Measurements from ENCODE around the gene ZNF571.
A peak's percentile ranks its signal among the peaks of the same experiment; 100 is the strongest.

ZNF571 gene

DNA sequence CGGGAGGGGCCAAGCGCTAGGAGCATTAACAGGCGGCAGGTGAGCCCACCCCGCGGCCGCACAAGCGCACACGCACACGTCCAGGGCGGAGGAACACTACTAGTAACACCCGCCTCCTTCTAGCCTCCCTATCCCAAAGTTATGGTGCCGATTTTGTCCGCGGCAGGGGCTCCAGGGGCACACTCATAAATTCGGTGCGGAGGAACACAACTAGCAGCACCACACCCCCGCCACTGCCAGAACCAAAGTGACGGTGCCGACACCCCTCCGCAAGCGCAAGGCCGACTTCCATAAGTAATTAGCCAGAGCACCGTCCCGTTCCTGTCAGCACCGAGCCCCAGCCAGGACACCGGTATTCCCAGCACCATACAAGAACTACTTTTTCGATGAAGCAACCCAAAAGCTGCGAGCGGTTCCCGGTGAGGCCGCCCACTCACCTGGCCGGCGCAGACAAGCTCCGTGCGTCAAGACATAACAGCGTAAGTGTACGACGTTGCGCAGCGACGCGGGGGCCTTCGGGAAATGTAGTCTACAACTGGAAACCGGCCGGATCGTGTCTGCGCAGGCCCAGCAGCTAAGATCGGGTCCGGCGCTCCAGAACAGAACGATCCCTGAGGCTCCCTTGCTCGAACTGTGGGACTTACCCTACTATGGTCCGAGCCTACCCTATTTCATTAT is at the start of gene ZNF571, which contains the start of gene ZNF540:
Gene ZNF571 (minus strand): TSS at position 489 of the 678 bp plus-strand sequence. CDS start 8,116 bp downstream, outside the sequence.
Gene ZNF540 (plus strand): TSS at position 573 of the 678 bp plus-strand sequence. CDS start 3,572 bp downstream, outside the sequence.
- DNase-seq = peak; percentile 92 to 93

- no peak for DNase-seq
Observed at GRCh38 chr19:37635076-37636056, 40.8 kb upstream of the ZNF571 start.

- no peak for DNase-seq
Observed at GRCh38 chr19:37594982-37595382, 390 bp upstream of the ZNF571 start.

DNA sequence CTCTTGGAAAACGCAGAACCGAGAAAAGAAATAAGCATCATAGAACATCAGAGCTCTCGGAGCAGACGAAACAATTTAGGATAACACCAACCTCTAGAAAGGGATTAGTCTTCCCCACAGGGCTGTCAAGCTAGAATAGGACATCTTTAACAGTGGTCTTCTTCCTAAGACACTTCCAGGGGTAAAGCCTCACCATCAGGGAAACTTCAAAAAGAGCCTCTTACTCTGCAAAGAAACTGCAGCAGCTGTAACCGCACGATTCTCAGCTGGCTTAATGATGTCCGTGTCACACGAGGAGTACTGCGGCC is 642 bp downstream of the ZNF571 start:
- no peak for DNase-seq

DNA sequence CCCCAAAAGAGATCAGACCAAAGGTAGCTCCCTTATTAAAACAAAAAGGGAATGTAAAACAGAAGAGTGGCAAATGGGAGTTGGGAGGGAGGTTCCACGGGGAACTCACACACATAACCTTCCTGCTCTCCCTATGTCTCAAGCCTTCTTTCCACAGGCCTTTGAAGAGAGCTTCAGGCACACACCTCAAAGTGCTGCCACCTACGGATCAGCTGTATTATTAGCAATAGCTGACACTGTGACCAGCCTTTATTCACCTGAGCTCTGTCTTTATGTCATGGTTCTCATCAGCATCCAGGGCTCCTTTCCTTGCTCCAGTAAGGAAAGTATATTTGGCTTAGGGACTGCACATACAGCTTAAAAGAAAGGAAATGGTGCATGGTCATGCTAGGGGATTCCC is 11.3 kb downstream of the ZNF571 start:
- DNase-seq = no peak

GRCh38 chr19:37572203-37572602 is 22.4 kb downstream of the ZNF571 start:
- DNase-seq = no peak

DNA sequence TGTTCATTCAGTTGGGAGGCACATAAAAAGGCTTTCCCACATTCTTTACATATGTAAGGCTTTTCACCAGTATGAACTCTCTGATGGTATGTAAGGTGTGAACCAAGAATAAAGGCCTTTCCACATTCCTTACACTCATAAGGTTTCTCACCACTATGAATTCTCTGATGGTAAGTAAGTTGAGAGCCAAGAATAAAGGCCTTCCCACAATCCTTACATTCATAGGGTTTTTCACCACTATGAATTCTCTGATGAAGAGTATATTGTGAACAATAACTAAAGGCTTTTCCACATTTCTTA is 29.3 kb downstream of the ZNF571 start:
- no peak for DNase-seq

- no peak for DNase-seq
Observed at GRCh38 chr19:37564624-37565369, 29.8 kb downstream of the ZNF571 start.

DNA sequence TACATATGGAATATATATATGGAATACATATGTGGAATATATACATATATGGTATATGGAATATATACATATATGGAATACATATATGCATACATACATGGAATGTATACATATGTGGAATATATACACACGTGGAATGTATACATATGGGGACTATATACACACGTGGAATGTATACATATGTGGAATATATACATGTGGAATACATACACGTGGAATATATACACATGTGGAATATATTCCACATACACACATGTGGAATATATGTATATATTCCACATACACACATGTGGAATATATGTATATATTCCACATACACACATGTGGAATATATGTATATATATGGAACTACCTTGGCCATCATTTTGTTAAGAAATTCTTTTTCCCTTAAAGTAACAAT is 31.1 kb downstream of the ZNF571 start:
- no peak for DNase-seq

DNA sequence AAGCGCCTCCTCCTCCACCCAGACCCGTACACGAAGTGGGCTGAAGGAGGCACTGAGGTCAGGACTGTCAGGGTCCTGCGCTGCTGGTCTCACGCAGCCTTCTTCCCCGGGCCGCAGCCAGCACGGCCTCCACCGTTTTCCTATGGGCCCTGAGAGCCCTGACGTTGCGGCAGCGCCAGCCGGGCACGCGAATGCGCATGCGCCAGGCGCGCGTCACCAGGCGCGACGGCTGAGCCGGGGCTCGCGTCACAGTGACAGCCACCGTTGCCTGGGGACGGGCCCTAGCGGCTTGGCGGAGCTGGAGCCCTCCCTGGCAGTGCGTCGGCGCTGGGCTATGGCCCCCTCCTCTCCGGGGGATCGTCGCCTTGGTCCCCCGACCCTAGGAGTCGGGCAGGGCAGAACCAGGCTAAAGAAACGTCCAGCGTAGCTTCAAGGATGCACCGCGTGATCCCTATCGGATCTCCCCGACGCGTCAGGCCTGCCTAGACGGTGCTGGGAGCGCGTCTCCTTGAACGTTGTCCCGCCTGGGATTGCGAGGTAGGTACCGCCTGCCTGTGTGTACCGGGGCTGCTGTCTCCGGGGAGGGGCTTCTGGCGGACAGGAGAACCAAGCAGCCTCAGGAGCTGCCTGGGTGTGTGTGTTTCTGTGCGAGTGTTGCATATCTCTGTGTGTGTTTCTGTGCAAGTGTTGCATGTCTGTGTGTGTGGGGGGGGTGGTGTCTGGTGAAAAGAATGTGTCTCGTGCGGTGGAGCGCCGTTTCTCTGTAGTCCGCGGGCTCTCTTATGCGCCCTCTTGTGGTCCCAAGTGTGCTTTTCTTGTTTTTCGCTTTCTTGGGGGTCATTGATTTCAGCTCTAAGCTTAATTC is 43.2 kb downstream of the ZNF571 start:
- DNase-seq = peak; percentile 66 to 70

GRCh38 chr19:37537391-37537947 is 57.1 kb downstream of the ZNF571 start:
- no peak for DNase-seq

DNA sequence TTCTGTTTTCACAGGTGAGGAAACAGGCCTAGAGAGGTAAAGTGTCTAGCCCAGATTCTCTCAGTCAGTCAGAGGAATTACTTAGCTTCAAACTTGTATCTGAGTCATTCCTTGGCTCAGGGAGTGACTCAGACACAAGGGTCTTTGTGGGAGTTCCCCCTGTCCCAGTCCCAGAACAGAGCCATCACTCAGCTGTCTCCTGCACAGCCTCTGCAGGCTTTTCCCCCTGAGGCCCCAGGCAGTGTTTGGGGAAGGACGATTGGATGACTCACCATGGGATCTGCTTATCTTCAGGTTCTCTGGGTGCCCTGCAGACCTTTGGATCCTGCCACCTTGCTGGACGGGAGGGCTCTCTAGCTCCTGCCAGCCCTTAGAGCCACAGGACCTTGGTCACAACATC is 74.7 kb downstream of the ZNF571 start:
- no peak for DNase-seq

All from activated T-cell treated with anti-CD3 and anti-CD28 coated beads, Interleukin-2, amount 50 U/mL, for 48 hours (primary cell).